GM12891 (cell line): ENCODE measurements around the gene MAPK8IP1.

Source experiments
- DNase-seq: peaks from one replicate; pipeline ENCODE4 v3.0.0; 2011; ENCODE audit warnings: low spot score; ENCODE audit not compliant: insufficient read length
- FAIRE-seq: peaks from 2 replicates; lab custom pipeline; 2011; peaks lifted over from hg19 to GRCh38; lab: Jason Lieb, UNC
- PAX5 ChIP-seq: IDR thresholded peaks from 2 replicates; pipeline ENCODE4 v1.6.1; 2011; ENCODE audit warnings: low read length, moderate library complexity, mild to moderate bottlenecking; ENCODE audit not compliant: insufficient read depth, severe bottlenecking
- POLR2A ChIP-seq: IDR thresholded peaks from 2 replicates; pipeline ENCODE4 v1.6.1; 2011; ENCODE audit warnings: low read depth, low read length, control low read depth
- POLR2AphosphoS5 ChIP-seq: IDR thresholded peaks from 2 replicates; pipeline ENCODE4 v1.6.1; 2011; ENCODE audit warnings: low read depth, low read length, control low read depth
- POU2F2 ChIP-seq: IDR thresholded peaks from 2 replicates; pipeline ENCODE4 v1.6.1; 2011; ENCODE audit warnings: low read depth, mild to moderate bottlenecking, control low read depth, low read length, moderate library complexity
- SPI1 ChIP-seq: IDR thresholded peaks from 2 replicates; pipeline ENCODE4 v1.6.1; 2011; ENCODE audit warnings: low read depth, low read length, control low read depth
- TAF1 ChIP-seq: IDR thresholded peaks from 2 replicates; pipeline ENCODE4 v1.6.1; 2011; ENCODE audit warnings: low read depth, low read length, control low read depth

MAPK8IP1 gene

GRCh38 chr11:45848654-45849081 lies 36.8 kb upstream of the MAPK8IP1 start:
- no peak for DNase-seq
- FAIRE-seq = no peak
- TF ChIP-seq TAF1 (no peak), SPI1 (no peak), POU2F2 (no peak), PAX5 (no peak), POLR2AphosphoS5 (no peak), POLR2A (no peak)

- DNase-seq (no peak), FAIRE-seq (no peak)
- TF ChIP-seq POLR2AphosphoS5 = no peak
- no peak for TF ChIP-seq POLR2A
- no peak for TF ChIP-seq POU2F2
- TF ChIP-seq TAF1 = no peak
- TF ChIP-seq PAX5 = no peak
- TF ChIP-seq SPI1 = no peak
Measured at GRCh38 chr11:45850446-45850845, 35.0 kb upstream of the MAPK8IP1 start.

- DNase-seq = no peak
- TF ChIP-seq SPI1 (no peak), TAF1 (no peak), PAX5 (no peak), POLR2A (no peak)
- FAIRE-seq = no peak
Measured at GRCh38 chr11:45851228-45851627, 34.2 kb upstream of the MAPK8IP1 start.

GRCh38 chr11:45852018-45852711 lies 33.3 kb upstream of the MAPK8IP1 start:
- FAIRE-seq (no peak), DNase-seq (no peak)
- no peak for TF ChIP-seq POLR2AphosphoS5
- TF ChIP-seq SPI1 = no peak
- no peak for TF ChIP-seq POLR2A
- no peak for TF ChIP-seq POU2F2
- TF ChIP-seq PAX5 = no peak
- TF ChIP-seq TAF1 = no peak

GRCh38 chr11:45852712-45853101 lies 32.7 kb upstream of the MAPK8IP1 start:
- FAIRE-seq = peak; percentile 35
- DNase-seq = peak; percentile 49
- TF ChIP-seq TAF1 = no peak
- TF ChIP-seq POLR2A = no peak
- TF ChIP-seq POU2F2 = no peak; the same call in 1 of the 2 replicates
- TF ChIP-seq PAX5 = no peak
- no peak for TF ChIP-seq POLR2AphosphoS5
- no peak for TF ChIP-seq SPI1

- TF ChIP-seq POU2F2 (no peak), TAF1 (no peak), SPI1 (no peak), POLR2A (no peak), PAX5 (no peak)
- no peak for DNase-seq
- FAIRE-seq = no peak
Measured at GRCh38 chr11:45853332-45854219, 31.9 kb upstream of the MAPK8IP1 start.

- no peak for FAIRE-seq
- DNase-seq = no peak
Measured at GRCh38 chr11:45855308-45855707, 30.1 kb upstream of the MAPK8IP1 start.

GRCh38 chr11:45856044-45856468 lies 29.4 kb upstream of the MAPK8IP1 start:
- FAIRE-seq (no peak), DNase-seq (no peak)
- no peak for TF ChIP-seq TAF1
- TF ChIP-seq POLR2AphosphoS5 = no peak

More at GRCh38 chr11:45855308-45855707, 30.1 kb upstream of the MAPK8IP1 start:
- no peak for TF ChIP-seq TAF1
- no peak for TF ChIP-seq POU2F2
- no peak for TF ChIP-seq POLR2AphosphoS5
- TF ChIP-seq POLR2A = no peak
- no peak for TF ChIP-seq PAX5
- TF ChIP-seq SPI1 = no peak

- FAIRE-seq (no peak), DNase-seq (no peak)
- no peak for TF ChIP-seq POU2F2
- TF ChIP-seq POLR2AphosphoS5 = no peak
- no peak for TF ChIP-seq TAF1
Measured at GRCh38 chr11:45857961-45858474, 27.4 kb upstream of the MAPK8IP1 start.

- no peak for DNase-seq
- FAIRE-seq = no peak
- TF ChIP-seq PAX5 = no peak
- TF ChIP-seq TAF1 = no peak
- TF ChIP-seq POU2F2 = no peak
- TF ChIP-seq POLR2AphosphoS5 = no peak
- no peak for TF ChIP-seq POLR2A
- no peak for TF ChIP-seq SPI1
Measured at GRCh38 chr11:45858751-45859398, 26.6 kb upstream of the MAPK8IP1 start.
